Measurements from ENCODE around the gene SYT1. TPM values are rescaled to one million over a fixed set of nuclear protein-coding genes. Genes with fewer than 3 reads are reported as not detected.

The SYT1 gene
- total RNA-seq, 1 experiment from 2014 or later: 44.9 TPM

GRCh38 chr12:79415746-79416435 is 551.3 kb downstream of the SYT1 start:
- ChIA-PET RAD21 (ENCODE audit: low non-redundant PET in 1 of 2, low total read pairs in 2 of 2, uncharacterized antibody in 2 of 2, unreplicated experiment in 2 of 2) (no interaction called here), POLR2A (no interaction called here)
- intact Hi-C loops (cut with micrococcal nuclease): no loop called here

More at GRCh38 chr12:79415746-79416435, 551.3 kb downstream of the SYT1 start:
- peaks cover 6 to 23% of the 10 kb centered on the region in 2 experiments; a peak in 3 of 4 replicates for H3K4me1 ChIP-seq (ENCODE audit: control insufficient read depth in 1 of 2, insufficient read depth in 2 of 2, low read length in 2 of 2)
- TF ChIP-seq FOSL1 (IDR thresholded peaks at IDR 0.05; ENCODE audit: low read depth) (no peak), ZBTB33 (IDR thresholded peaks at IDR 0.05; ENCODE audit: extremely low read depth, insufficient replicate concordance, low read length) (no peak), YY1 (IDR thresholded peaks at IDR 0.05; ENCODE audit: extremely low read depth, insufficient replicate concordance, low read depth, low read length) (no peak), EZH2phosphoT487 (IDR thresholded peaks at IDR 0.05; ENCODE audit: borderline replicate concordance) (no peak), SRF (IDR thresholded peaks at IDR 0.05; ENCODE audit: low read depth) (no peak), JUND (IDR thresholded peaks at IDR 0.05) (no peak), ELF1 (IDR thresholded peaks at IDR 0.05; ENCODE audit: borderline replicate concordance, low read depth) (no peak), POLR2A (IDR thresholded peaks at IDR 0.05; ENCODE audit: borderline replicate concordance, extremely low read depth, insufficient read depth, insufficient read length) (no peak)
- TF ChIP-seq, protein P1, sequence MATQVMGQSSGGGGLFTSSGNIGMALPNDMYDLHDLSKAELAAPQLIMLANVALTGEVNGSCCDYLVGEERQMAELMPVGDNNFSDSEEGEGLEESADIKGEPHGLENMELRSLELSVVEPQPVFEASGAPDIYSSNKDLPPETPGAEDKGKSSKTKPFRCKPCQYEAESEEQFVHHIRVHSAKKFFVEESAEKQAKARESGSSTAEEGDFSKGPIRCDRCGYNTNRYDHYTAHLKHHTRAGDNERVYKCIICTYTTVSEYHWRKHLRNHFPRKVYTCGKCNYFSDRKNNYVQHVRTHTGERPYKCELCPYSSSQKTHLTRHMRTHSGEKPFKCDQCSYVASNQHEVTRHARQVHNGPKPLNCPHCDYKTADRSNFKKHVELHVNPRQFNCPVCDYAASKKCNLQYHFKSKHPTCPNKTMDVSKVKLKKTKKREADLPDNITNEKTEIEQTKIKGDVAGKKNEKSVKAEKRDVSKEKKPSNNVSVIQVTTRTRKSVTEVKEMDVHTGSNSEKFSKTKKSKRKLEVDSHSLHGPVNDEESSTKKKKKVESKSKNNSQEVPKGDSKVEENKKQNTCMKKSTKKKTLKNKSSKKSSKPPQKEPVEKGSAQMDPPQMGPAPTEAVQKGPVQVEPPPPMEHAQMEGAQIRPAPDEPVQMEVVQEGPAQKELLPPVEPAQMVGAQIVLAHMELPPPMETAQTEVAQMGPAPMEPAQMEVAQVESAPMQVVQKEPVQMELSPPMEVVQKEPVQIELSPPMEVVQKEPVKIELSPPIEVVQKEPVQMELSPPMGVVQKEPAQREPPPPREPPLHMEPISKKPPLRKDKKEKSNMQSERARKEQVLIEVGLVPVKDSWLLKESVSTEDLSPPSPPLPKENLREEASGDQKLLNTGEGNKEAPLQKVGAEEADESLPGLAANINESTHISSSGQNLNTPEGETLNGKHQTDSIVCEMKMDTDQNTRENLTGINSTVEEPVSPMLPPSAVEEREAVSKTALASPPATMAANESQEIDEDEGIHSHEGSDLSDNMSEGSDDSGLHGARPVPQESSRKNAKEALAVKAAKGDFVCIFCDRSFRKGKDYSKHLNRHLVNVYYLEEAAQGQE (IDR thresholded peaks at IDR 0.05; ENCODE audit: low read depth): no peak
- TF ChIP-seq, protein P2, sequence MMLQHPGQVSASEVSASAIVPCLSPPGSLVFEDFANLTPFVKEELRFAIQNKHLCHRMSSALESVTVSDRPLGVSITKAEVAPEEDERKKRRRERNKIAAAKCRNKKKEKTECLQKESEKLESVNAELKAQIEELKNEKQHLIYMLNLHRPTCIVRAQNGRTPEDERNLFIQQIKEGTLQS (IDR thresholded peaks at IDR 0.05): no peak
- no peaks in the 10 kb centered on the region for H3K36me3 ChIP-seq (ENCODE audit: control insufficient read depth in 1 of 2, insufficient read depth in 2 of 2, low read length in 2 of 2)
- H2AFZ ChIP-seq (ENCODE audit: low read depth, low read length, poor library complexity, severe bottlenecking): peak overlapping the region; percentile 14
- H3K4me3 ChIP-seq (replicated peaks in 1 of 2; ENCODE audit: low read depth in 1 of 2, low read length in 2 of 2): no peak overlapping the region
- no TSS peak for BruUV-seq (replicated peaks)
- H3K79me2 ChIP-seq (ENCODE audit: insufficient read depth, low read length): no peaks in the 10 kb centered on the region
- H3K4me2 ChIP-seq (ENCODE audit: low read length): no peak overlapping the region
- no peak for ATAC-seq
- H3K27ac ChIP-seq (ENCODE audit: low read depth, low read length): no peak overlapping the region
- CTCF ChIA-PET: interaction anchor here (1.0 to 1.1 kb wide), 2 partner anchors 42 to 771 kb away, joined by 3 read pairs; no protein-coding TSS in a partner anchor
- DNase-seq (ENCODE audit: low read depth, low spot score): no peak
- no peaks in the 10 kb centered on the region for H3K27me3 ChIP-seq (ENCODE audit: insufficient read depth, low read length)
- H3K9me3 ChIP-seq (ENCODE audit: control insufficient read depth in 1 of 2, insufficient read depth in 1 of 2, low read depth in 1 of 2, low read length in 2 of 2): no peaks in the 10 kb centered on the region
- no peak overlapping the region for H3K9ac ChIP-seq (ENCODE audit: low read length)
- 0 out of 2 replicates have a peak, but pooled peaks cover 5% of the 10 kb centered on the region for H3K9me2 ChIP-seq (ENCODE audit: insufficient read depth)
- no peaks in the 10 kb centered on the region for H4K20me1 ChIP-seq (ENCODE audit: insufficient read depth)

All from HCT116 (cell line).